ENCODE data around the gene POR.
"Not testable (repeated sequence)": the region's sequence is repeated elsewhere in the genome, so short reads cannot be mapped to it uniquely, and the experiment has no call there.

Gene POR

DNA sequence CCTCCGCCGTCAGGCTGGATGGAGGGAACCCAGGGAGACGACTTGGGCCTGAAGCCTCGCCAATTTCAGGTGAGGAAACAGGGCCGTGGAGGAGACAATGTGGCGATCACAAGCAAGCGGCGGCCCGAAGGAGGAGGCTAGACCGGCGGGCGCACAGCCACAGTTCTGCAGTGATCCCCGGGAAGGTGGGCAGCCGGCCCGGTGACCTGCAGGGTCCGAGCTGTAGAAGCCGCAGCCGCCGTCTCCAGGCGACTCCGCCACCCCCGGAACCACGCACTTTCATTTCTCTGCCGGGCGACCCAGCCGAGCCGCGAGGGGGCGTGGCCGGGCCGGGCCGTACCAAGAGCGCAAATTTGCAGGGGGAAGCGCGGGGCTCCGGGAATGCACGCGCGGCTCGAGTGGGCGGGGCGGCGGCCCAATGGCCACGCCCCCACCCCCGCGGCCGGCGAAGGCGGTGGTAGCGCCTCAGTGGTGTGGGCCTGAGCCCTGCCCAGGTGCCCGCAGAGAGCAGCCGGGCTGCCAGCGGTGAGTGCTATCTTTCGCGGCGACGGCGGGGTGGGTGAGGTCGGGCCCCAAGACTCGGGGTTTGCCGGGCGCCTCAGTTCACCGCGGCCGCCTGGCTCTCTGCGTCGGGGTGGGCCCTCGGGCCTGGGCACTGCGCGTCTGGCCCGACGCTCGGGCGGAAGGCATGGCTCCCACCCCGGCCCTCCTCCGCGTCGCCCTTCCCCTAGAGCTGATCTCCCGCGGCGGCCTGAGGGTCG, at the start of gene POR:
Gene POR, plus strand, starts transcription at position 501 of the 761 bp plus-strand sequence. CDS start 38,847 bp downstream, outside the sequence.
- peak; percentile 79 to 82 for DNase-seq

DNA sequence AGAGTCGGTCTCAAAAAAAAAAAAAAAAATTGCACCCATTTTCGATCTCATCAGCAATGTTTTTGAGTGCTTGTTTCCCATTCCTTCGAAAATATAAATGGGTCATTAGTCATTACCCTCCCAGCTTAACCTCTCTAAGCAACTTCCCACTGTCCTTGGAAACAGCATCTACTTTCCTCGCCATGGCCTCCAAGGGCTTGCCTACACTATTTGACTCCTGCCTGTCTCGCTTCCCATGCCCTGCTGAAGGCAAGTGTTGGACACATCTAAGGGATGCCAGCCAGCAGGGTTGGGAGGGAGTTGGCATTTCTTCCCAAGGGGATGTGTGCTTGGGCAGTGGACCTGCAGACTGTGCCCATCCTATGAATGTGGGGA, 48.9 kb upstream of the POR start:
- no peak for DNase-seq

DNA sequence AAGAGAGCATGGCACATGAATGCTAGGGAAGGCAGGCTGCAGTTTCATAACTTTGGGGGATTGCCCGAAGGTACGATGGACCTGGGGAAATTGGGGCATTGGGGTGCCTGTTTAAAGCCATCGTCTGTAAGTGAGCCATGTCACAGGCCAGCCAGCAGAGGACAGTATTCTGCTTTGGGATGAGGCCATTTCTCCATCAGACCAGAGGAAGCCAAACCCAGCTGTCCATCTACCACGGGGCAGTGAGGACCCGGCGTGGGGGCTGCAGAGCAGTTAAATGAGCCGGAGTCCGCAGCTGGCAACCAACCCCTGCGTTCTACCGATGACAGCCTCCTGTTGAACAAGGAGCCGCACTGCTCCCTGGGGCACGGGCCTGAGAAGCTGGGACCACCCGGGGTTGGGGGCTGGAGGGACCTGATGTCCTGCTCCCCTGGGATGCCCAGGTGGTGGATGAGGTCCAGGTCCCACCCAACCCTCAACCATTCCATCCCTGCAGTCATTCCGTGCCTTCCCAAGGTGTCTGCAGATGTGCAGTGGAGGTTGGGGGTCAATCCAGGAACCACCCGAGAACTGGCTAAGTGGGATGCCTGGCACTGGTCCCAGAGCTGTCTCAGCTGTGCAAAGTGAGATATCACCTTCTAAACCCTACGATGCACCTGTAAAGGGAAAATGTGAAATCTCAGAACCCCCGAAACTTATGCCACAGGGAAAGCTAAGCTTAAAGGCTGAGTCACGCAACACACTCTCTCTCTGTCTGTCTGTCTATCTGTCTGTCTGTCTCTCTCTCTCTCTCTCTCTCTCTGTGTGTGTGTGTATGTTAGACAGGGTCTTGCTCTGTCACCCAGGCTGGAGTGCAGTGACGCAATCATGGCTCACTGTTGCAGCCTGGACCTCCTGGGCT, 48.2 kb upstream of the POR start:
- peak; percentile 65 to 77 for DNase-seq

DNA sequence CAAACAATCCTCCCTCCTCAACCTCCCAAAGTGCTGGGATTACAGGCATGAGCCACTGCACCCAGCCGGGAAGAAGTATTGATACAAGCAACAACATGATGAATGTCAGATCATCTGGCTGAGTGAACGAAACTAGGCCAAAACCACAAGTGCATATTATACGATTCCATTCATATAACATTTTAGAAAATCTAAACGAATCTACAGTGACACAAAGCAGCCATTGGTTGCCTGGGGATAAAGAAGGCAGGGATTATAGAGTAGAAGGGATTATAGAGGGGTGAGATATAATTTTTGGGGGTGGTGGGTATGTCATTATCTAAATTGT, 47.6 kb upstream of the POR start:
- DNase-seq = no peak

DNA sequence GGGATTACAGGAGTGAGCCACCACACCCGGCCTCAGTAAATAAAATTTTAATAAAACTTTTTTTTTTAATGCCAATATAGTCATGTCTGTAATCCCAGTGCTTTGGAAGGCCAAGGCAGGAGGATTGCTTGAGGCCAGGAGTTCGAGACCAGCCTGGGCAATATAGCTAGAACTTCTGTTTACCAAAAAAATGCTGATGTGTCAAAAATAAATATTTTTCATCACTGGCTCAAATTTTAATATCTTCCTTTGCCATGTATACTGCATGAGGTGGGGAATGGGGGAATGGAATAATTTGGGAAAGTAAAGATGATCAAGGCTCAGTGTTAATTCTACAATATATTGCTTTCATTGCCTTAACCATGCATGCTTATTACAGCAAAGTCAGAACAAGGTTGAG, 46.8 kb upstream of the POR start:
- no peak for DNase-seq

DNA sequence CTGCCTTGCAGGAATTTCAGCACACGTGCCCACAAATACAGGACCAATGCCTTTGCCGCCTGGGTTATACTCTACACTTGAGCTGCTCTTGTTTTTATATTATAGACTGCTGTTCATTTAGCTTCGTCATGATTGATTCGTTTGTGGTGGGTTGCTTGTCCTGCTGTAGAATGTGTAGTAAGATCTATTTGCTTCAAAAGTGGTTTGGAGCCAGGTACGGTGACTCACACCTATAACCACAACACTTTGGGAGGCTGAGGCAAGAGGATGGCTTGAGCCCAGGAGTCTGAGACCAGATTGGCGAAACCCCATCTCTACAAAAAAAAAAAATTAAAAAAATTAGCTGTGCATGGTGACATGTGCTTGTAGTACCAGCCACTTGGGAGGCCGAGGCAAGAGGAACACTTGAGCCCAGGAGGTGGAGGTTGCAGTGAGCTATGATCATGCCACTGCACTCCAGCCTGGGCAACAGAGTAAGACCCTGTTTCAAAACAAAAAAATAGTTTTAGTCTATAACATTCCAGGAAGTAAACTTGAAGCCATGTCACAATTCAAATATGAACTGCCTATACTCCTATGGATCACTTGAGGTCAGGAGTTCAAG, 45.1 kb upstream of the POR start:
- no peak for DNase-seq

DNA sequence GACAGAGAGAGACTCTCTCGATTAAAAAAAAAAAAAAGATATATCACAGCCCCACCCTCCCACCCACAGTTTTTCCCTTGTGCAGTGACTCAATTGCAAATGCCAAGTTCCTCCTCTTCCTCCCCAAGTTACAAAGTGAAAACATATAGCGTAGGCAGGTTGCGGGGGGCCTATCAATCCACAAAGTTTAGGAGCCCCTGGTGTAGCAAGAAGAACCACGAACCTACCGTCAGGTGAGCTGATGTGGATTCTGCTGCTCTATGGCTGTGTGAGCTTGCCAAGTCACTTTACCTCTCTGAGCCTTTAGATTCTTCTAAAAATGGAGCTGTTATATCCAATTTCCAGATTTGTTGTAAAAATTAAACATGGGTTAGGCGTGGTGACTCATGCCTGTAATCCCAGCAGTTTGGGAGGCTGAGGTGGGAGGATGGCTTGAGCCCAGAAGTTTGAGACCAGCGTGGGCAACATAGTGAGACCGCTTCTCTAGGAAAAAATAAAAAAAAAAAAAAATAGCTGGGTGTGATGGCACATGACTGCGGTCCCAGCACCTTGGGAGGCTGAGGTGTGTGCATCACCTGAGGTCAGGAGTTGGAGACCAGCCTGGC, 44.3 kb upstream of the POR start:
- DNase-seq = no peak

DNA sequence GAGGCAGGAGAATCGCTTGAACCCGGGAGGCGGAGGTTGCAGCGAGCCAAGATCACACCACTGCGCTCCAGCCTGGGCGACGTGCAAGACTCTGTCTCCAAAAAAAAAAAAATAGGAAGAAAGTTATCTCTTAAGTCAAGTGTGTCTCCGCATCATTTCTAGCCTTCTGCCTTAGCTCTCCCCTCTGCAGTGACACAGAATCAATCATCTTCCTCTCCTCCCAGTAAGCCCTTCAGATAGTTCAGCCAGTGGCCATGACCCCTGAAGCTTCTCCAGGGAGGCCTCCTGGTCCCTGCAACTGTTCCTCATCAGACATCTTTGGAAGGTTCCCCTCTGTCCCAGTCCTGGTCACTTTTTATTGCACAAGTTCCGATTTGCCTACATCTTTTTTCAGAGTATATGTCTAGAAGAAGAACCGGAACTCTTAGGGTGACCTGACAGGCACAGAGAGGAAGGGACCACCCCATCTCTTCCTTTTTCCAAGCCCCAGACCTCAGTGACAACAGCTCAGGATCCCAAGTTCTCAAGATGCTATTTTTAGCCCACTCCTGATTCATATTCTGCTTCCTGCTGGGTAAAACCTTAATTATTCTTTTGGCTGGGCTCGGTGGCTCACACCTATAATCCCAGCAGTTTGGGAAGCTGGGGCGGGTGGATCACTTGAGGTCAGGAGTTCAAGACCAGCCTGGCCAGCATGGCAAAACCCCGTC, 42.7 kb upstream of the POR start:
- DNase-seq = peak in 1 of 2 experiments; percentile 25

DNA sequence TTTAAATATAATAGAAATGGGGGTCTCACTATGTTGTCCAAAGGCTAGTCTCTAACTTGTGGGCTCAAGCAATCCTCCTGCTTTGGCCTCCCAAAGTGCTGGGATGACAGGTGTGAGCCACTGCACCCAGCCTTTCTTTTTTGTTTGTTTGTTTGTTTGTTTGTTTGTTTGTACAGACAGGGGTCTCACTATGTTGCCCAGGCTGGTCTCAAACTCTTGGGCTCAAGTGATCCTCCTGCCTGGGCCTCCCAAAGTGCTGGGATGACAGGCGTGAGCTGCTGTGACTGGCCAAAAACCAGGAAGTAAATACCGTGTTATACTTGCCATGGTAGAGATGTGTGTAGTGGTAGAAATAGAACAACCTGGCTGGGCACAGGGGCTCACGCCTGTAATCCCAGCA, 40.8 kb upstream of the POR start:
- DNase-seq = not testable (repeated sequence)

DNA sequence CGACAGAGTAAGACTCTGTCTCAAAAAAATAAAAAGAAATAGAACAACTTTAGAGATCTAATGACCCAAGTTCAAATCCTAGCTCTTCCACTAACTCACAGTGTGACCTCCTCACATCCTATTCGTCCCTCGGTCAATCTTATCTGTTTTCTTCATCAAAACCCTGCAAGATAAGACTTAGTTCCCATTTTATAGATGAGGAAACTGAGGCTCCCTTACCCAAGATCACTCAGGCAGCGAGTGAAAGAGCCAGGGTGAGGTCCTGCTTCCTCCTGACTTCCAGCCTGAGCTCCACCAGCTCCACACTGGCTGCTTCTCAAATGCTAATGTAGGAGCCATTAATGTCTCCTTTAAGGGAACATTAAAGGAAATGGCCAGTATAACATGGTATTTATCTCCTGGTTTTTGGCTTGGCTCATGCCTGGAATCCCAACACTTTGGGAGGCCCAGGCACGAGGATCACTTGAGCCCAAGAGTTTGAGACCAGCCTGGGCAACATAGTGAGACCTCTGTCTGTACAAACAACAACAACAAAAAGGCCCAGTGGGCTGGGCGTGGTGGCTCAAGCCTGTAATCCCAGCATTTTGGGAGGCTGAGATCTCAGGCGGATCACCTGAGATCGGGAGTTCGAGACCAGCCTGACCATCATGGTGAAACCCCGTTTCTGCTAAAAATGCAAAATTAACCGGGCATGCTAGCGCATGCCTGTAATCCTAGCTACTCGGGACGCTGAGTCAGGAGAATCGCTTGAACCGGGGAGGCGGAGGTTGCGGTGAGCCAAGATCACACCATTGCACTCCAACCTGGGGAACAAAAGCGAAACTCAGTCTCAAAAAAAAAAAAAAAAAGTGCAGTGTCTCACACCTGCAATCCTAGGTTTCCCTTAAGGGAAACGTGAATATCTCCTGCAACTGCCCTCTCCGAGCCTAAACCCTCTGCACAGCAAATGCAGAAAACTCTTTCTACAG, 39.6 kb upstream of the POR start:
- no peak for DNase-seq

DNA sequence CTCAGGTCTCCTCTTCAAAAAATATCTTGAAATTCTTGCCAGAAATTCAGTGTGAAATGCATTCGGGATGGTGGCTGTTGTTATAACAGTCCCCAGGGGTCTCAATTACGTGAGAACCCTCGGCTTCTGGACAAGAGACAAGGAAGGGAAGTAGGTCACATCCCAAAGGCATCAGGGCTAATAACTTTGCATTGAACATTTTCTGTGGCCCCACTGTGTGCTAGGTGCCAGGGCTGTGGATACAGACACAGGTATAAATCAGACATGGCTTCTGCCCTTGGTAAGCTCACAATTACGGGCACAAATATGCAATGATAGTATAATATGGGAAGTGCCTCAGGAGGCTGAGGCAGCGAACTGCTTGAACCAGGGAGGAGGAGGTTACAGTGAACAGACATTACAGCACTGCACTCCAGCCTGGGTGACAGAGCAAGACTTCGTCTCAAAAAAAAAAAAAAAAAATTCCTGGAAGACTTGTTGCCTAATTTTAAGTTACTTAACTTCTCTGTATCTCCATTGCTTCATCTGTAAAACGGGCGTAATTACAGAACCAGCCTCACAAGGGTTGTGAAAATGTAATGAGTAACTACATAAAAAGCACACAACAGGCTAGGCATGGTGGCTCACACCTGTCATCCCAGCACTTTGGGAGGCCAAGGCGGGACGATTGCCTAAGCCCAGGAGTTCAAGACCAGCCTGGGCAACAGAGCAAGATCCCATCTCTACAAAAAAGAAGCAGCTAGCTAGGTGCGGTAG, 38.7 kb upstream of the POR start:
- no peak for DNase-seq

DNA sequence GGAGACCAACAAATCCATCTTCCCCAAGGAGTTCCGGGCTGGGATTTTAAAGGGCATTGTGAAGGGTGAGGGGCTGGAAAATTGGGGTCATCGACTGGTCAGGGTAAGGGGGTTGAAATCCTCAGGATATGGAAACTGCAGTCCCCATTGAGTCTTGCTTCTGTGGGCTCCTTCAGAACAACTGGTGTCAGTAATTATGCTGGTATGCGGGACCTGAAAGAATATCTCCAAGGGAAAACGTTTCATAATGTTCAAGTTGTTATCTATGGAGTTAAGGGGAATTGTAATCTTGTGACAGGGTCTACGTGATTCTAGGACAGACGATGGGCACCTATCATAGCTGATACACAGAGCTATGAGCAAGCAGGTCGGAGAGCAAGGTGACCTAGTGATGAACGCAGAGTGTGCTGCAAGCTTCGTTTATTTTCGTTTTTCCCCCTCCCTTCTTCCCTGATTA, 36.6 kb upstream of the POR start:
- DNase-seq = peak in 1 of 2 experiments; percentile 31

DNA sequence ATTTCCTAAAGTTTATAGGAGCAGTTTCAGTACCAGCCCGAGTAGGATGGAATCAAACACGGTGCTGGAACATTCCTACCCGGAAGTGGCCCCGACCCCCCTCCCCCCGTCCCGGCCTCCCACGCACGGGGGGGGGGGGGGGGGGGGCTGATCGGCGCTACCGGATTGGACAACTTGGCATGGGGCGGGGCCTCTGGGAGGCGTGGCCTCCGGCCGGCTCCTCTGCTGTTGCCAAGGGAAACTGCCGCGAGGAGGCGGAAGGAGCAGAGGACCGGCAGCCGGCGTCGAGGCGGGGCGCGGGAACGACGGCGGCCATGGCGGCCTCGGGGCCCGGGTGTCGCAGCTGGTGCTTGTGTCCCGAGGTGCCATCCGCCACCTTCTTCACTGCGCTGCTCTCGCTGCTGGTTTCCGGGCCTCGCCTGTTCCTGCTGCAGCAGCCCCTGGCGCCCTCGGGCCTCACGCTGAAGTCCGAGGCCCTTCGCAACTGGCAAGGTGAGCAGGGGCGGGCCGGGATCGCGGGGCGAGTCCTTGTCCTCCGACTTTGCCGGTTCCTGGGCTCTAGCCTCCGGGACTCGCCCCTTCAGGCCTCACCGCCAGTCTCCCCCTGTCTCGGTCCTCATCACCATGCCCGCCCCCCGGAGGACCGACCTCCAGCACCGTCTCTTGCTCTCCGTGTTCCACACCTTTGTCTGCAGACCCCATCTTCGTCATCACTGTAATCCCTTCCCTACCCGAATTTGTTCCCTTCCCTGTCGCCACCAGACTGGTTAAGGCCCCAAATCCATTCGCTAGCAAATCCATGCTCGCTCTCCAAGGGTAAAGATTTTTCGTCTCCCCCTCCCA, 36.0 kb upstream of the POR start, which contains the start of gene RHBDD2:
Gene RHBDD2, plus strand, starts transcription at position 266 of the 843 bp plus-strand sequence. Its CDS starts 49 bp downstream, at position 315.
- DNase-seq = peak; percentile 81 to 88

DNA sequence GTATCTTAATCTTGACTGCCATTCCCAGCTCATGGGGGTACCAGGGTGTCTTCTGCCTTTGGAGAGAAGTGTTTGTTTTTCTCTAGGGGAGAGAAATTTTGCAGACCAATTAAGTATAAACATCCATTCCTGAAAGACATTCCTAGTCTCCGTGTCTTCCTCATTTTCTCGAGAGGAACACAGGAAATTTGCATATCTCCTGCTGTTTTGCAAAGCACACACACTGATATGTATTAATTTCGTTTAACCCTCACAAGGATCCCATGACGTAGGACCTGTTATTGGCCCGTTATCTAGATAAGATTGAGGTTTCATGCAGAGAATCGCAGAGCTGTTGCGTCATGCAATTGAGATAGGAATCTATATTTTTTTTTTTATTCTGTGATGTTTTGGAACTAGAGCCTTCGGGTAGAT, 35.2 kb upstream of the POR start:
- no peak for DNase-seq

DNA sequence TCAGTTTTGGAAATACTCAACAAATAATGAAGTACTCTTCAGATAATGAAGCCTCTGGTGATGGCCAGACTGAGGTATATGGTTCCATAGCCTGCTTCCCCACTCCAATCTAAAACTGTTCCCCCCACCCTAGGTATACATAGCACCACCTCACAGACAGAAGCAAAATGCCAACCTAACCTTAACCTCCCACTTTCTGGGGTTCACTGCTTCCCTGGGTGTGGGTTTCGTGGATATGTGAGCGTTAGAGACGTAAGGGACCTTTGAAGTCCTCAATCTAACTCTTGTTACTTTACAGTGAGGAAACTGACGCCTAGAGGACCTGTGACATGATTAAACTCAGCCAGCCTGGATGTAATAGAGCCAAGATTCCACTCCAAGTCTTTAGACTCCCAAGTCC, 34.7 kb upstream of the POR start:
- no peak for DNase-seq

DNA sequence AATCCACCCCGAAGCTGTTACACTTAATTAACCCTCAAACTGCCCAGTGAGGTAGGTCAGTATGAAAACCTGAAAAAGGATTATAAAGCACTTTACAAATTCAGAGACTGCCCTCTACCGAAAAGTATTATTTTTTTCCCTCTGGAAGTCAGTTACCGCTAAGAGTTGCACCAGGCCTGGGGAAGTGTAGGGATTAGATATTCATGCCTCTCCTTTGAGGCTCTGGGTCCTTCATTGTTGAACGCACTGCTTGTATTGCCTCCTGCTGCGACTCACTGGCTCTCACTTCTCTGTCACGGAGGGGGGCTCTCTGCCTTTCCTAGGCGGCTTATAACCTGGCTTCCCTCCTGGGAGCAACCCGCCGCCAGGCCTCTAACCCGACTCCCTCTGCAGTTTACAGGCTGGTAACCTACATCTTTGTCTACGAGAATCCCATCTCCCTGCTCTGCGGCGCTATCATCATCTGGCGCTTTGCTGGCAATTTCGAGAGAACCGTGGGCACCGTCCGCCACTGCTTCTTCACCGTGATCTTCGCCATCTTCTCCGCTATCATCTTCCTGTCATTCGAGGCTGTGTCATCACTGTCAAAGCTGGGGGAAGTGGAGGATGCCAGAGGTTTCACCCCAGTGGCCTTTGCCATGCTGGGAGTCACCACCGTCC, 33.4 kb upstream of the POR start:
- no peak for DNase-seq

DNA sequence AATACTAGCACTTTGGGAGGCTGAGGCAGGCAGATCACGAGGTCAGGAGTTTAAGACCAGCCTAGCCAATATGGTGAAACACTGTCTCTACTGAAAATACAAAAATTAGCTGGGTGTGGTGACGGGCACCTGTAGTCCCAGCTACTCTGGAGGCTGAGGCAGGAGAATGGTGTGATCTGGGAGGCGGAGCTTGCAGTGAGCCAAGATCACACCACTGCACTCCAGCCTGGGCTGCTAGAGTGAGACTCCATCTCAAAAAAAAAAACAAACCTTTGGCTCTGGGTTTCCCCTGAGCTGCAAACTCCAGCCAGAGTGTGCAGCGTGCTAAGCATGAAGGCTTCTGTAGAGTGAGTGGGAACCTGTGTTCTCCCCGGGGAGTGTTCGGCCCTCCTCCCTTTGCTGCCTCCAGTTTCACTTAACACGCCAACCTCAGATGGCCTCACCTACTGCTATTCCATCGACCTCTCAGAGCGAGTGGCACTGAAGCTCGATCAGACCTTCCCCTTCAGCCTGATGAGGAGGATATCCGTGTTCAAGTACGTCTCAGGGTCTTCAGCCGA, 31.6 kb upstream of the POR start:
- not testable (repeated sequence) for DNase-seq

DNA sequence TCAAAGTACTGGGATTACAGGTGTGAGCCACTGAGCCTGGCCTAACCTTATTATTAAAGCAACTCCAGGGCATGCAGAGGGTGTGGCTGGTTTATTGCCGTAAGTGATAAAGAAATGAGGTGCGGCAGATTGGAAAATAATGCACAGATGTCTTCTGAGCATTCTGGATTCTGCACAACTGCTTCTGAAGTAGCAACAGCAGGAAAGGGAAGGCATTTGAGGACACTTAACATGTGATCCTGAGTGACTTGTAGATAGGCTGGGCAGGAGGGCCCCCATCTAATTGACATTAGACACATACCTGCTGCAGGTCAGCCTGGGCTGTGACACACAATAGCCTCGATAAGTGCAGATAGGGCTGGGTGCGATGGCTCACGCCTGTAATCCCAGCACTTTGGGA, 30.5 kb upstream of the POR start:
- DNase-seq = no peak

DNA sequence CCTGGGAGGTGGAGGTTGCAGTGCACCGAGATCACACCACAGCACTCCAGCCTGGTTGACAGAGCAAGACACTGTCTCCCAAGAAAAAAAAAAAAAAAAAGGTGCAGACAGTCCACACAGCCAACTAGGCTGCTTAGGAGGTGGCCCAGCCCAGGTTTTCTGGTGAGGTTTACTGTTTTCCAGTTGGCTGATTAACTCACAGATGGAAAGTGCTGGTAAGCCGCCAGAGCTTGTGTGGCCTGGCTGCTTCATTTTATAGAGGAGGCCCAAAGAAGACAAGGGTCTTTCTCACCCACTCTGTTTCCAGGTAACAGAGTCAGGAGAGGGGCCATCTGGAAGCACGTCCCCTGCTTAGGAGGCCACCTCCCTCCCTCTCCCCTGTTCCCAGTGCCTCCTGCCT, 29.9 kb upstream of the POR start:
- no peak for DNase-seq

All from Kasumi-1 (cell line).